ENCODE results near the gene CCDC18. TPM values are rescaled to one million over a fixed set of nuclear protein-coding genes. Genes with fewer than 3 reads are reported as not detected.
"Not testable (repeated sequence)": the region's sequence is repeated elsewhere in the genome, so short reads cannot be mapped to it uniquely, and the experiment has no call there.

CCDC18 gene
- total RNA-seq, 1 experiment from 2014 or later, result 22.2 TPM

GRCh38 chr1:93172778-93173177, 7.7 kb upstream of the CCDC18 start:
- no peak for DNase-seq (ENCODE audit: unreplicated experiment)
- TF ChIP-seq CTCF (IDR thresholded peaks at IDR 0.05; ENCODE audit: unreplicated experiment), result no peak
- no TSS peak for BruUV-seq (replicated peaks)
- Mint-ChIP-seq H3K9me3 (ENCODE audit: unreplicated experiment) (peaks cover 11% of the 10 kb centered on the region), H3K27me3 (ENCODE audit: insufficient read depth, unreplicated experiment) (no peaks in the 10 kb centered on the region), H3K4me3 (ENCODE audit: unreplicated experiment) (no peak overlapping the region), H3K4me1 (ENCODE audit: insufficient read depth, unreplicated experiment) (peaks cover 26% of the 10 kb centered on the region), H3K36me3 (ENCODE audit: insufficient read depth, unreplicated experiment) (peaks cover 15% of the 10 kb centered on the region), H3K27ac (ENCODE audit: low read depth, unreplicated experiment) (no peak overlapping the region)
- intact Hi-C loops (cut with micrococcal nuclease), result no loop called here
- POLR2A ChIA-PET, result interaction anchor here (0.6 to 1.4 kb wide), 5 partner anchors 14 to 174 kb away, joined by 3 read pairs; no protein-coding TSS in a partner anchor
- CTCF ChIA-PET, result interaction anchor here (0.5 to 1.1 kb wide), 2 partner anchors 15 to 595 kb away, joined by 4 read pairs; no protein-coding TSS in a partner anchor

- intact Hi-C loops (cut with micrococcal nuclease), result loop anchor here (5.0 kb wide), 1 partner anchor 152 kb away; no protein-coding TSS in a partner anchor
- H3K4me3 Mint-ChIP-seq (ENCODE audit: unreplicated experiment); BruUV-seq (replicated peaks); DNase-seq (ENCODE audit: unreplicated experiment); H3K9me3 Mint-ChIP-seq (ENCODE audit: unreplicated experiment); H3K27ac Mint-ChIP-seq (ENCODE audit: low read depth, unreplicated experiment); POLR2A ChIA-PET; H3K27me3 Mint-ChIP-seq (ENCODE audit: insufficient read depth, unreplicated experiment): not testable (repeated sequence)
- Mint-ChIP-seq H3K4me1 (ENCODE audit: insufficient read depth, unreplicated experiment) (peaks cover 35% of the 10 kb centered on the region), H3K36me3 (ENCODE audit: insufficient read depth, unreplicated experiment) (peaks cover 16% of the 10 kb centered on the region)
- CTCF ChIA-PET, result interaction anchor here (0.6 kb wide), 1 partner anchor 79 kb away, joined by 4 read pairs; no protein-coding TSS in a partner anchor
Measured at GRCh38 chr1:93174638-93175037, 5.9 kb upstream of the CCDC18 start.

GRCh38 chr1:93177991-93178390, 2.5 kb upstream of the CCDC18 start:
- Mint-ChIP-seq H3K36me3 (ENCODE audit: insufficient read depth, unreplicated experiment) (peaks cover 16% of the 10 kb centered on the region), H3K27me3 (ENCODE audit: insufficient read depth, unreplicated experiment) (no peaks in the 10 kb centered on the region), H3K27ac (ENCODE audit: low read depth, unreplicated experiment) (peak overlapping the region; percentile 100), H3K4me1 (ENCODE audit: insufficient read depth, unreplicated experiment) (peaks cover 27% of the 10 kb centered on the region), H3K9me3 (ENCODE audit: unreplicated experiment) (peaks cover 5% of the 10 kb centered on the region), H3K4me3 (ENCODE audit: unreplicated experiment) (peak overlapping the region; percentile 93)
- no peak for TF ChIP-seq CTCF (IDR thresholded peaks at IDR 0.05; ENCODE audit: unreplicated experiment)
- no TSS peak for BruUV-seq (replicated peaks)
- ChIA-PET CTCF (interaction anchor here (0.6 to 0.9 kb wide), 3 partner anchors 21 to 1304 kb away, joined by 3 read pairs; no protein-coding TSS in a partner anchor), POLR2A (interaction anchor here (0.7 to 2.5 kb wide), 10 partner anchors 8 to 440 kb away, joined by 3 to 27 read pairs (median 5); partner anchors contain the start of gene MTF2)
- peak; percentile 42 for DNase-seq (ENCODE audit: unreplicated experiment)
- intact Hi-C loops (cut with micrococcal nuclease), result loop anchor here (5.0 kb wide), 1 partner anchor 156 kb away; no protein-coding TSS in a partner anchor

- intact Hi-C loops (cut with micrococcal nuclease), result loop anchor here (5.0 kb wide), 1 partner anchor 156 kb away; no protein-coding TSS in a partner anchor
- peak overlapping the region; percentile 100 for H3K27ac Mint-ChIP-seq (ENCODE audit: low read depth, unreplicated experiment)
- H3K27me3 Mint-ChIP-seq (ENCODE audit: insufficient read depth, unreplicated experiment), result no peaks in the 10 kb centered on the region
- peaks cover 16% of the 10 kb centered on the region for H3K36me3 Mint-ChIP-seq (ENCODE audit: insufficient read depth, unreplicated experiment)
- H3K4me1 Mint-ChIP-seq (ENCODE audit: insufficient read depth, unreplicated experiment), result peaks cover 26% of the 10 kb centered on the region
- TF ChIP-seq CTCF (IDR thresholded peaks at IDR 0.05; ENCODE audit: unreplicated experiment), result no peak
- peak; percentile 44 for DNase-seq (ENCODE audit: unreplicated experiment)
- BruUV-seq (replicated peaks), result no TSS peak
- H3K9me3 Mint-ChIP-seq (ENCODE audit: unreplicated experiment), result peaks cover 5% of the 10 kb centered on the region
- peak overlapping the region; percentile 93 for H3K4me3 Mint-ChIP-seq (ENCODE audit: unreplicated experiment)
- POLR2A ChIA-PET, result interaction anchor here (0.7 to 2.5 kb wide), 10 partner anchors 8 to 439 kb away, joined by 3 to 27 read pairs (median 5); partner anchors contain the start of gene MTF2
- CTCF ChIA-PET, result interaction anchor here (0.9 kb wide), 1 partner anchor 21 kb away, joined by 3 read pairs; no protein-coding TSS in a partner anchor
Measured at GRCh38 chr1:93178418-93178817, 2.1 kb upstream of the CCDC18 start.

Measured in MCF 10A (cell line).